Fibroblast of skin of right quadriceps (primary cell): ENCODE results near the gene FAM83D.
"Not testable (repeated sequence)": the region's sequence is repeated elsewhere in the genome, so short reads cannot be mapped to it uniquely, and the experiment has no call there.

Source experiments
- DNase-seq: peaks from one replicate; pipeline ENCODE4 v3.0.0-alpha.2; 2013

The FAM83D gene

DNA sequence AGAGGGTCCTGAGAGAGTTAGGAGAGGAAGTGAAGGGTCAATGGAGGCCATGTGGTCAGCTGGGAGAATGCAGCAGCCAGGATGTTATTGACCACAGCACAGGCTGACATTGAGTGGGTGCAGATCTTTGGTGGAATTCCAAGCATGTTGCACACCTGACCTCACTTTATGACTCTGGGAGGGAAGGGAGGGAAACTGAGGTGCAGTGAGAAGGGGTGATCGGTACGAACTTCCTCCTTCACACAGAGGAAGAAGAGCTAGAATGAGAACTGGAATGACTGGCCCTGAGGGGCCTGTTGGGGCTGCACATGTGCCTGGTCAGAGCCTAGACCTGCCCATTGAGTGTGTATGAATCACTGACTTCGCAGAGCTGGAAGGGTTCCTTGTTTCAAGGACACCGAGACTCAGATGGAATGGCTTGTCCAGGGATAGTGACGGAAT is 9.8 kb downstream of the FAM83D start:
- DNase-seq, result no peak

DNA sequence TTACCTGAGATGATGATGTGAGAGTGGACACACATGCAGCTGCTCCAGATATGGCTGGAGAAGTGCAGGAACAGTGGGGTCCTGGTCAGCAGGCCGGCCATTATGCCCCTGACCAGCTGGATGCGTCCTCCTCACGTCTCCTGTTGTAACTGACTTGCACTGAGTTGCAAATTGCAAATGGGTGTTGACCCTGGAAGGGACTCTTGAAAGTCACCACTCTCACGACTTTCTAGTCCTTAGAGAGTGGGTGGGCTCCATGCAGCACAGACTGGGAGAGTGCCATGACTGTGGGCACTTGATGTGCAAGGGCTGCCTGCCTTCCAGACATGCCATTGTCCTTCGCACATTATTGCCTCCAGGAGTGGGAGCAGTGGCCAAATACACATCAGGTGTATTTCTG is 10.8 kb downstream of the FAM83D start:
- DNase-seq, result no peak

GRCh38 chr20:38937978-38938473 is 11.8 kb downstream of the FAM83D start:
- DNase-seq, result no peak

DNA sequence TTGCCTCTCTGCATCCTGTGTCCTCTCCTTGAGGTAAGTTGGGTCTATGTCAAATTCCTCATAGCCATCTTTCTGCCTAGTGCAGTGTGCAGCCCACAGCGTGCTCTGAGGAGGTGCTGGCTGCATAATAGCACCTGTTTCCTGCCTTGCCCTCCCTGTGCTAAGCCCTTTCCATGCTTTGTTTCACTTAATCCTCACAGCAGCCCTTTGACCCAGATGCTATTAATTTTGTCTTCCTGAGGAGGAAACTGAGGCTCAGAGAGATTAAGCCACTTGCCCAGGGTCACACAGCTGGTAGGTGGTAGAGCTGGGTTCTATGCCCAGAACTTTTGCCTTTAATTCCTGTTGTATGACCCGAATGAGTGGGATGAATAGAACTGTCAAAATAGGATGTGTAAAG is 13.5 kb downstream of the FAM83D start:
- no peak for DNase-seq

DNA sequence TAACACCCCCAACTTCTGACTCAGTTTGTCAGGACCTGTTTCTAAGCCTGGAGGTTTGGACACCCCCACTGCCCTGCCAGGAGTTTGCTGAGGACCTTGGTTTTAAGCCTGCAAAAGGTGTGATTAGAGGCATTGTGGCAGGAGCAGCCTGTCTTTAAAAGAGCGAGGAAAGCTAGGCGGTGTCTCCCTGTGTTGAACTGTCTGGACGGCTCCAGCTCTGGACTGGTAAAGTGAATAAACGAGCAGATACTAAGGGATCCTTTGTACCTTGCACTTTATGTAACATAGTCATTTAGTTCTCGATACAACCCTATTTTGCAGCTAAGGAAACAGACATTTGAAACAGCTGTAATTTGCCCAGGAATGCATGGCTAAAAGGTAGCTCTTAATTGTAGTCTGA is 14.4 kb downstream of the FAM83D start:
- no peak for DNase-seq

GRCh38 chr20:38941726-38942389 is 15.6 kb downstream of the FAM83D start:
- no peak for DNase-seq

DNA sequence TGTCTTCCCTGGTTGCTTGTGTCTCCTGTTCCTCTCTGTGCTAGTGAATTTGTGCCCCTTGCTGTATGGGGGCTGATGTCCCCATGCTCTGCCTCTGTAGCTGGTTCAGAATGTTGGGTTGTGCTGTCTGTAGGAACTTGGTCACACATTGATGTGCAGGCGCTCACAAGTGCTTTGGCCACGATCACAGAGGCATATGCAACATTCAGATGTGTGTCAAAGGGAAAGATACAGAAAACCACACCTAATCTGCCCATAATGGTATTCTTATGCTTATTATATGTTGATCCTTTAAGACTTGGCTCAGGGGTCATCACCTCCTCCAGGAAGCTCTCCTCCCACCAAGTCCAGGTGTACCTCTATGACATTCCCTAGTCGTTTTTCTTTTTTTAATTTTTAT is 18.8 kb downstream of the FAM83D start:
- DNase-seq, result no peak

- DNase-seq, result no peak
Observed at GRCh38 chr20:38946836-38947235, 20.6 kb downstream of the FAM83D start.

GRCh38 chr20:38947931-38948362 is 21.7 kb downstream of the FAM83D start:
- no peak for DNase-seq

GRCh38 chr20:38950254-38950653 is 24.0 kb downstream of the FAM83D start:
- DNase-seq, result no peak

GRCh38 chr20:38951611-38952010 is 25.4 kb downstream of the FAM83D start:
- no peak for DNase-seq

DNA sequence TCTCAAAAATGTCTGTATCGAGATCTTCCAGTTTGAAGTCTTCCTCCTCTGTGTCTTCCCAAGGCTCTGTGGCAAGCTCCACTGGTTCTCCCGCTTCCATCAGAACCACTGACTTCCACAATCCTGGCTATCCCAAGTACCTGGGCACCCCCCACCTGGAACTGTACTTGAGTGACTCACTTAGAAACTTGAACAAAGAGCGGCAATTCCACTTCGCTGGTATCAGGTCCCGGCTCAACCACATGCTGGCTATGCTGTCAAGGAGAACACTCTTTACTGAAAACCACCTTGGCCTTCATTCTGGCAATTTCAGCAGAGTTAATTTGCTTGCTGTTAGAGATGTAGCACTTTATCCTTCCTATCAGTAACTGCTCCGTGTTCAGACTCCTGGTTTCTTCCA is 25.9 kb downstream of the FAM83D start:
- DNase-seq, result no peak

DNA sequence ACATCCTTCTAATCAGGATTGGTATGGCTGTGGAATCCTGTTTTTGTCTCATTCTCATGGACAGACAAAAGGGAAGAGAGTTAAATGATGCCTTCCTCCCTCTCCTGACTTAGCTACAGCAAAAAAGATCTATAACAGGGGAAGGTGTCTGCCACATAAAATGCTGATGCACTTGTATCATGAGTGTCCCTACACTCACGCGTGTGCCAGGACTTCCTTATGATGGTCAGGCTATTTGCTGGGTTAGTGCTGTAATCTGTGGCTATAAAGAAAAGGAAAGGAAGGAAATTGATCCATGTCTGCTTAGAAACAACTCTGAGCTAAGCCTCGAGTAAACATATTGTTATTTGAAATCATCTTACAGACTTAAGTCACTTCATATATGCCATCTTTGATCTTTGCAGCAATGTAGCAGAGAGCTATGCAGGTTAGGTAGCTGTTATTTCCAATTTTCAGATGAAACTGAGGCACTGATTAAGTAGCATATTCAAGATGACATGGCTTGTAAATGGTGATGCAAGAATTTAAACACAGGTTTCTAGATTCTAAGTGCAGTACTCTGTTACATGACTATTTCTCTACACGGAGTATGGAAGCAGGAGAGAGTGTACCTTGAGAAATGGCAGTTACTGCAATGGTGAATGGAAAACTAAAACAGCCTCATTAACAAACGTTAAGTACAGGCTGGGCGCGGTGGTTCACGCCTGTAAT is 27.6 kb downstream of the FAM83D start:
- DNase-seq, result no peak

GRCh38 chr20:38957235-38957876 is 31.1 kb downstream of the FAM83D start:
- DNase-seq, result no peak

- no peak for DNase-seq
Observed at GRCh38 chr20:38957915-38958485, 31.8 kb downstream of the FAM83D start.

GRCh38 chr20:38960187-38960687 is 34.0 kb downstream of the FAM83D start:
- DNase-seq, result not testable (repeated sequence)

DNA sequence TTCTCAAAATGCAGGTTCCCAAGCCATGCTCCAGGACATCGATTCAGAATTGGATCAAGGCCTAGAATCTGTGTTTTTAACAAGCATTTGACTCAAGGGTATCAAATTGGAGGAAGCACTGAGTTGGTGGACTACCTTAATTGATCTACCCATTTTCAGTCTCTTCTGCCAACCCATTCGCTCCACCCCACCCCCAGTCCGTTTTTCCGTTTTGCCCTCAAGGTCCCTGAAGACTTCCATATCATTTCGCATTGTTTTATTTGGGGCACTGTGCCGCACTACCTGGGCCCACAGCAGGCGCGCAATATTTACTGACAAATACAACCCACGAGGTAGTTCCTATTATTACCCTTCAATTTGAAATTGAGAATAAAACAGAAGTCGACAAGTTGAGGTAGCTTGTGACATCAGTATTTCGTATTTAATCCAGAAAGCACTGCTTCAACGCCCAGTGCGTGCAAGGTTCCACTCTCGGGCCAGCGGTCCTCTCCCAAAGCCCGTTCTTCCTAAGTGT is 35.4 kb downstream of the FAM83D start:
- DNase-seq, result no peak

GRCh38 chr20:38962044-38962927 is 36.1 kb downstream of the FAM83D start, which contains the start of gene DHX35:
DHX35 (plus strand) TSS chr20:38962344; CDS start chr20:38962368, 24 bp downstream.
- DNase-seq, result peak; percentile 96

DNA sequence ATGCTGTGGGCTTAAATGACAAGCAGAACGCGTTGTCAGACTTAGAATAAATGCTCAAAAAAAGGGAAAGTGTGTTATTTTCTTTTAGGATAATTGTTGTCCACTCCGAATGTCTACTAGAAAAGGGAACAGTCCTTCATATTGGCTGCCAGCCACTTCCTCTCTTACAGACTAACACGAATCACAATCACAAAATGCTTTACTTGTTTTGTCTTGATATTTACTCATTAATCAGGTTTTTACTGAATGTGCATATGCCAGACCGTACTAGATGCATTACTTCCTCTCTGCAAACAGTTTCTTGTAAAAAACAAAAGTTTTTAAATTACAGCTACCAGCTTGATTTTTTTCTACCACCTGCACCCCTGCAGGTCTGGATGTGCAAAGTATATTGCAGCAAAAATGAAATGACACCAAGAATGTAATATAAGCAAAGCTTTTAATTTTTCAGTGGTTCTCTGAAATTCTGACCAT is 36.7 kb downstream of the FAM83D start:
- DNase-seq, result no peak

DNA sequence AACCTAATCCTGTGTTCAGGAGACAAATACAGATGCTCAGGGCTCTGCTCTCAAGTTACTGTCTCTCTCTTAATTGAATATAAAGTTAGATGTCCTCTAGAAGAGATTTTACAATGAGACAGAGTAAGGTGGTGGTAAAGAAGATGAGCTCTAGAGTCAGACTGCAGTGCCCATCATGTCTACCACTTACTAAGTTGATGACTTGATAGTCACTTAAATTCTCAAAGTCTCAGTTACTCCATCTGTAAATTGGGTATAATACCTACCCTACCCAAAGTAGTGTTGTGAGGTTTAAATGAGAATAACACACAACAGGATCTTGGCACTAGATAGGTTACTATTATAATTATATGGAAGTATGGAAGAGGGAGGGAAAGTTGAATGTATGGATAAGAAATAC is 37.5 kb downstream of the FAM83D start:
- DNase-seq, result no peak

- no peak for DNase-seq
Observed at GRCh38 chr20:38965264-38965663, 39.0 kb downstream of the FAM83D start.

DNA sequence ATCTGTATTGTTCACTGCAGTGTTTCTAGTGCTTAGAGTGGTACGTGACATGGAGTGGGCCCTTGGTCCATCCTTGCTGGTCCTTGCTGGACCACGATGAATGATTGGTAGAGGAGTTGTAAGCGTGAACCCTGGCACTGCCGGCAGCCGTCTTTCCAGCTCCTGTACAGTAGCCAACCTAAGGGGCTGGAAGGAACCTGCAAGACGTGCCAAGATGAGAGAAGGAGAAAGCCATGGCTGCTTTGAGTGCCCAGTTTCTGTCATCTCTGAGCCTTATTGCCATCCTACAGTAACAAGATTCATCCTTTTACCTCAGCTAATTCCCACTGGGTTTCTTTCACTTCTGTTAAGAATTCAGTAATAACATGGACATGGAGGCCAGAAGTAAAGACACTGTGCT is 41.9 kb downstream of the FAM83D start:
- no peak for DNase-seq
